ENCODE results near the gene WASF3. TPM values are rescaled to one million over a fixed set of nuclear protein-coding genes. Genes with fewer than 3 reads are reported as not detected.

WASF3 gene
- total RNA-seq, 1 experiment from 2014 or later: 2.6 TPM

GRCh38 chr13:26664286-26664685 lies 106.8 kb downstream of the WASF3 start:
- Histone ChIP-seq H3K4me2 (ENCODE audit: low read length) (no peak overlapping the region), H3K9ac (ENCODE audit: low read length) (no peak overlapping the region), H3K27me3 (ENCODE audit: low read length) (no peaks in the 10 kb centered on the region), H3K79me2 (ENCODE audit: low read length) (no peaks in the 10 kb centered on the region), H3K36me3 (ENCODE audit: low read depth, low read length) (no peaks in the 10 kb centered on the region), H3K9me3 (ENCODE audit: low read length) (no peaks in the 10 kb centered on the region), H3K27ac (ENCODE audit: low read length) (no peak overlapping the region), H3K4me1 (ENCODE audit: insufficient read depth, low read length) (0 out of 2 replicates have a peak, but pooled peaks cover 5% of the 10 kb centered on the region), H4K20me1 (ENCODE audit: low read length) (no peaks in the 10 kb centered on the region), H3K4me3 (ENCODE audit: low read length) (no peak overlapping the region), H2AFZ (ENCODE audit: low read length) (no peak overlapping the region), H3K9me2 (replicated peaks; ENCODE audit: low read length) (no peaks in the 10 kb centered on the region), H3F3A (ENCODE audit: low read length, unreplicated experiment) (no peaks in the 10 kb centered on the region)
- DNase-seq (no peak), ATAC-seq (no peak)
- no TSS peak for BruUV-seq (replicated peaks)
- ChIA-PET CTCF (no interaction called here), POLR2A (ENCODE audit: unreplicated experiment) (no interaction called here)
- intact Hi-C loops (cut with micrococcal nuclease): no loop called here
- TF ChIP-seq EZH2phosphoT487 (IDR thresholded peaks at IDR 0.05; ENCODE audit: borderline replicate concordance, low read length) (no peak), CTCF (conservative IDR thresholded peaks at IDR 0.05; ENCODE audit: low read depth, low read length) (no peak), EZH2 (IDR thresholded peaks at IDR 0.05; ENCODE audit: low read length, unreplicated experiment) (no peak)

- H4K20me1 ChIP-seq (ENCODE audit: low read length): no peaks in the 10 kb centered on the region
- H3K4me2 ChIP-seq (ENCODE audit: low read length): no peak overlapping the region
- H3K4me1 ChIP-seq (ENCODE audit: insufficient read depth, low read length): 0 out of 2 replicates have a peak, but pooled peaks cover 5% of the 10 kb centered on the region
- no peak overlapping the region for H3K27ac ChIP-seq (ENCODE audit: low read length)
- no peaks in the 10 kb centered on the region for H3K9me3 ChIP-seq (ENCODE audit: low read length)
- intact Hi-C loops (cut with micrococcal nuclease): no loop called here
- no peak overlapping the region for H3K4me3 ChIP-seq (ENCODE audit: low read length)
- no peaks in the 10 kb centered on the region for H3K36me3 ChIP-seq (ENCODE audit: low read depth, low read length)
- H2AFZ ChIP-seq (ENCODE audit: low read length): no peak overlapping the region
- no peak overlapping the region for H3K9ac ChIP-seq (ENCODE audit: low read length)
- BruUV-seq (replicated peaks): no TSS peak
- no peaks in the 10 kb centered on the region for H3K9me2 ChIP-seq (replicated peaks; ENCODE audit: low read length)
- TF ChIP-seq EZH2 (IDR thresholded peaks at IDR 0.05; ENCODE audit: low read length, unreplicated experiment) (no peak), CTCF (conservative IDR thresholded peaks at IDR 0.05; ENCODE audit: low read depth, low read length) (no peak), EZH2phosphoT487 (IDR thresholded peaks at IDR 0.05; ENCODE audit: borderline replicate concordance, low read length) (no peak)
- H3K27me3 ChIP-seq (ENCODE audit: low read length): no peaks in the 10 kb centered on the region
- ChIA-PET POLR2A (ENCODE audit: unreplicated experiment) (no interaction called here), CTCF (no interaction called here)
- no peaks in the 10 kb centered on the region for H3F3A ChIP-seq (ENCODE audit: low read length, unreplicated experiment)
- no peak for ATAC-seq
- no peak for DNase-seq
- H3K79me2 ChIP-seq (ENCODE audit: low read length): no peaks in the 10 kb centered on the region
Observed at GRCh38 chr13:26664876-26665275, 107.4 kb downstream of the WASF3 start.

- CTCF ChIA-PET: no interaction called here
Observed at GRCh38 chr13:26668357-26669146, 111.1 kb downstream of the WASF3 start.

More at GRCh38 chr13:26668357-26669146, 111.1 kb downstream of the WASF3 start:
- 0 out of 2 replicates have a peak, but pooled peaks cover 2% of the 10 kb centered on the region for H3K4me1 ChIP-seq (ENCODE audit: insufficient read depth, low read length)
- intact Hi-C loops (cut with micrococcal nuclease): no loop called here
- POLR2A ChIA-PET (ENCODE audit: unreplicated experiment): no interaction called here
- H3K4me3 ChIP-seq (ENCODE audit: low read length): no peak overlapping the region
- no peaks in the 10 kb centered on the region for H3K9me3 ChIP-seq (ENCODE audit: low read length)
- no peaks in the 10 kb centered on the region for H3K36me3 ChIP-seq (ENCODE audit: low read depth, low read length)
- H3K4me2 ChIP-seq (ENCODE audit: low read length): no peak overlapping the region
- no peaks in the 10 kb centered on the region for H3K27me3 ChIP-seq (ENCODE audit: low read length)
- TF ChIP-seq EZH2 (IDR thresholded peaks at IDR 0.05; ENCODE audit: low read length, unreplicated experiment) (no peak), CTCF (conservative IDR thresholded peaks at IDR 0.05; ENCODE audit: low read depth, low read length) (no peak), EZH2phosphoT487 (IDR thresholded peaks at IDR 0.05; ENCODE audit: borderline replicate concordance, low read length) (no peak)
- no peak overlapping the region for H3K27ac ChIP-seq (ENCODE audit: low read length)
- no TSS peak for BruUV-seq (replicated peaks)
- H4K20me1 ChIP-seq (ENCODE audit: low read length): no peaks in the 10 kb centered on the region
- no peak overlapping the region for H2AFZ ChIP-seq (ENCODE audit: low read length)
- no peaks in the 10 kb centered on the region for H3K79me2 ChIP-seq (ENCODE audit: low read length)
- no peaks in the 10 kb centered on the region for H3F3A ChIP-seq (ENCODE audit: low read length, unreplicated experiment)
- ATAC-seq (no peak), DNase-seq (no peak)
- H3K9me2 ChIP-seq (replicated peaks; ENCODE audit: low read length): no peaks in the 10 kb centered on the region
- no peak overlapping the region for H3K9ac ChIP-seq (ENCODE audit: low read length)

Measured in PC-3 (cell line).